H1 (cell line): ENCODE measurements around the gene RNF144A. TPM values are rescaled to one million over a fixed set of nuclear protein-coding genes. Genes with fewer than 3 reads are reported as not detected.

Source experiments
- CTCF ChIA-PET: fragments of 300-600 bp; sonication (Branson Sonifier 250); formaldehyde crosslinking; loops from one replicate; lab custom pipeline; 2021; ENCODE audit not compliant: partially characterized antibody; lab: Charles Lee
- POLR2A ChIA-PET: fragments of 300-600 bp; sonication (Branson Sonifier 250); formaldehyde crosslinking; loops from one replicate; lab custom pipeline; 2021; ENCODE audit warnings: inconsistent platforms; ENCODE audit not compliant: partially characterized antibody; lab: Charles Lee
- DNase-seq, 2 experiments: peaks; one replicate each; pipeline versions ENCODE4 v3.0.0 to v3.0.0-alpha.2; 2010 to 2022; ENCODE audit warnings: low spot score in 2 of 2, low read depth in 1 of 2, mixed read lengths in 1 of 2
- FAIRE-seq: peaks from 2 replicates; lab custom pipeline; 2011; peaks lifted over from hg19 to GRCh38; lab: Jason Lieb, UNC
- H2AFZ ChIP-seq: 2 replicates; pipeline ENCODE4 v1.8.1; 2012; ENCODE audit warnings: low read length, inconsistent platforms
- H2AK5ac ChIP-seq: 2 replicates; pipeline ENCODE4 v1.6.1; 2013; ENCODE audit warnings: low read depth, low read length
- H2BK120ac ChIP-seq: replicated peaks from 2 replicates; pipeline ENCODE3; 2013; ENCODE audit warnings: low read depth, low read length, inconsistent platforms
- H2BK12ac ChIP-seq: 2 replicates; pipeline ENCODE4 v1.6.1; 2013; ENCODE audit warnings: low read depth, low read length
- H2BK15ac ChIP-seq: 2 replicates; pipeline ENCODE4 v1.6.1; 2013; ENCODE audit warnings: low read length
- H2BK20ac ChIP-seq: 2 replicates; pipeline ENCODE4 v1.6.1; 2013; ENCODE audit warnings: low read length
- H2BK5ac ChIP-seq: 2 replicates; pipeline ENCODE4 v1.6.1; 2013; ENCODE audit warnings: low read depth, low read length
- H3K14ac ChIP-seq: 2 replicates; pipeline ENCODE4 v1.6.1; 2013; ENCODE audit warnings: inconsistent platforms; ENCODE audit not compliant: insufficient read length
- H3K18ac ChIP-seq: 2 replicates; pipeline ENCODE4 v1.6.1; 2013; ENCODE audit warnings: low read length; ENCODE audit errors: extremely low read depth
- H3K23ac ChIP-seq: 2 replicates; pipeline ENCODE4 v1.6.1; 2013; ENCODE audit warnings: inconsistent platforms; ENCODE audit not compliant: insufficient read length
- H3K23me2 ChIP-seq: 2 replicates; pipeline ENCODE4 v1.6.1; 2013; ENCODE audit warnings: low read depth, low read length
- H3K27ac ChIP-seq: 2 replicates; pipeline ENCODE4 v1.6.1; 2011; ENCODE audit warnings: low read depth, low read length, inconsistent platforms
- H3K27me3 ChIP-seq, 4 experiments: replicated peaks in 1 of 4; 1 replicate in 1 of 4; 2 replicates in 3 of 4; pipeline versions ENCODE4 v1.6.1 to v1.8.1; 2011 to 2013; ENCODE audit warnings: low read length in 3 of 4, mild to moderate bottlenecking in 3 of 4, inconsistent platforms in 2 of 4, mixed read lengths in 2 of 4, moderate library complexity in 1 of 4; ENCODE audit not compliant: control insufficient read depth in 3 of 4, insufficient read depth in 3 of 4; ENCODE audit errors: extremely low read depth in 1 of 4
- H3K36me3 ChIP-seq, 4 experiments: 2 replicates each; pipeline versions ENCODE4 v1.6.1 to v1.8.1; 2011 to 2013; ENCODE audit warnings: mild to moderate bottlenecking in 4 of 4, low read length in 3 of 4, moderate library complexity in 2 of 4, control low read depth in 1 of 4, inconsistent platforms in 1 of 4; ENCODE audit not compliant: insufficient read depth in 4 of 4, control insufficient read depth in 2 of 4
- H3K4ac ChIP-seq: replicated peaks from 2 replicates; pipeline ENCODE3; 2013; ENCODE audit warnings: low read length, low read depth, mixed read lengths, inconsistent platforms; ENCODE audit not compliant: insufficient read length
- H3K4me1 ChIP-seq, 4 experiments: replicated peaks in 1 of 4; 1 replicate in 1 of 4; 2 replicates in 3 of 4; pipeline versions ENCODE4 v1.6.1 to v1.8.1; 2011 to 2013; ENCODE audit warnings: low read length in 3 of 4, inconsistent platforms in 2 of 4, mixed read lengths in 1 of 4; ENCODE audit not compliant: insufficient read depth in 4 of 4, control insufficient read depth in 3 of 4
- H3K4me2 ChIP-seq, 2 experiments: 2 replicates each; pipeline versions ENCODE4 v1.6.1 to v1.8.1; 2011 to 2013; ENCODE audit warnings: low read depth in 2 of 2, low read length in 2 of 2, control low read depth in 1 of 2, inconsistent platforms in 1 of 2, mild to moderate bottlenecking in 1 of 2; ENCODE audit not compliant: insufficient read depth in 1 of 2
- H3K4me3 ChIP-seq, 4 experiments: fragments of 200-600, 300-600 bp in 1 of 4; sonication (generic), shearing (Covaris generic), sonication (Bioruptor Twin) in 1 of 4; 2 replicates each; pipeline versions ENCODE4 v1.5.1 to v1.8.1; 2011 to 2016; ENCODE audit warnings: low read length in 4 of 4, low read depth in 3 of 4, control low read depth in 2 of 4, inconsistent platforms in 2 of 4, mild to moderate bottlenecking in 2 of 4, mixed read lengths in 1 of 4, moderate library complexity in 1 of 4; ENCODE audit not compliant: insufficient read depth in 2 of 4; ENCODE audit errors: extremely low read depth in 1 of 4
- H3K56ac ChIP-seq: replicated peaks from 2 replicates; pipeline ENCODE3; 2013; ENCODE audit warnings: low read depth, mild to moderate bottlenecking, mixed read lengths, low read length, inconsistent platforms; ENCODE audit not compliant: insufficient read length
- H3K79me1 ChIP-seq: 2 replicates; pipeline ENCODE4 v1.6.1; 2013; ENCODE audit warnings: low read depth, low read length, control low read depth
- H3K79me2 ChIP-seq, 2 experiments: 2 replicates each; pipeline versions ENCODE4 v1.6.1 to v1.8.1; 2012 to 2013; ENCODE audit warnings: low read length in 2 of 2, mild to moderate bottlenecking in 2 of 2, inconsistent platforms in 1 of 2; ENCODE audit not compliant: insufficient read depth in 2 of 2, control insufficient read depth in 1 of 2
- H3K9ac ChIP-seq, 4 experiments: replicated peaks in 1 of 4; 1 replicate in 1 of 4; 2 replicates in 3 of 4; pipeline versions ENCODE4 v1.6.1 to v1.8.1; 2011 to 2013; ENCODE audit warnings: low read depth in 3 of 4, low read length in 3 of 4, control low read depth in 2 of 4, mild to moderate bottlenecking in 2 of 4, moderate library complexity in 2 of 4, inconsistent platforms in 1 of 4; ENCODE audit errors: extremely low read depth in 1 of 4
- H3K9me3 ChIP-seq, 2 experiments: 2 replicates each; pipeline versions ENCODE4 v1.6.1 to v1.8.1; 2012 to 2013; ENCODE audit warnings: mild to moderate bottlenecking in 2 of 2, moderate library complexity in 2 of 2, control low read depth in 1 of 2, inconsistent platforms in 1 of 2, low read depth in 1 of 2, low read length in 1 of 2, mixed read lengths in 1 of 2; ENCODE audit not compliant: insufficient read depth in 2 of 2
- H4K20me1 ChIP-seq, 2 experiments: replicated peaks in 1 of 2; 2 replicates each; pipeline versions ENCODE3 to v1.8.1; 2011 to 2013; ENCODE audit warnings: inconsistent platforms in 2 of 2, low read length in 2 of 2, mild to moderate bottlenecking in 1 of 2; ENCODE audit not compliant: insufficient read depth in 2 of 2, control insufficient read depth in 1 of 2
- H4K5ac ChIP-seq: 2 replicates; pipeline ENCODE4 v1.6.1; 2013; ENCODE audit warnings: low read length, low read depth, mixed read lengths, inconsistent platforms; ENCODE audit not compliant: insufficient read length
- H4K8ac ChIP-seq: 2 replicates; pipeline ENCODE4 v1.8.0; 2013; ENCODE audit warnings: mild to moderate bottlenecking, moderate library complexity, low read length, inconsistent platforms; ENCODE audit not compliant: insufficient read depth; ENCODE audit errors: extremely low read depth
- H4K91ac ChIP-seq: replicated peaks from 2 replicates; pipeline ENCODE3; 2013; ENCODE audit warnings: low read length, mixed read lengths, inconsistent platforms; ENCODE audit not compliant: insufficient read length
- BACH1 ChIP-seq: IDR thresholded peaks from 2 replicates; pipeline ENCODE4 v1.6.1; 2012; ENCODE audit warnings: low read length, improper control_type of control experiment
- CHD1 ChIP-seq: IDR thresholded peaks from 2 replicates; pipeline ENCODE4 v1.6.1; 2012; ENCODE audit warnings: low read depth, low read length, improper control_type of control experiment
- EP300 ChIP-seq, 2 experiments: IDR thresholded peaks; 1 replicate in 1 of 2; 2 replicates in 1 of 2; pipeline ENCODE4 v1.6.1; 2011 to 2012; ENCODE audit warnings: low read depth in 2 of 2, low read length in 2 of 2, mild to moderate bottlenecking in 2 of 2, borderline replicate concordance in 1 of 2, inconsistent platforms in 1 of 2, moderate library complexity in 1 of 2
- JUN ChIP-seq: IDR thresholded peaks from 2 replicates; pipeline ENCODE4 v1.6.1; 2011; ENCODE audit warnings: low read depth, mild to moderate bottlenecking, improper control_type of control experiment, low read length
- KDM1A ChIP-seq: fragments of 200-600, 300-600 bp; sonication (generic); IDR thresholded peaks from 2 replicates; pipeline ENCODE4 v1.7.1; 2016; ENCODE audit warnings: mild to moderate bottlenecking, low read length, borderline replicate concordance
- KDM5A ChIP-seq: fragments of 200-600 bp; IDR thresholded peaks from 2 replicates; pipeline ENCODE4 v1.7.1; 2012; ENCODE audit warnings: mild to moderate bottlenecking, low read length, inconsistent platforms, mixed read lengths
- MAFK ChIP-seq: IDR thresholded peaks from 2 replicates; pipeline ENCODE4 v1.6.1; 2012; ENCODE audit warnings: low read depth, mild to moderate bottlenecking, improper control_type of control experiment, low read length
- NRF1 ChIP-seq: IDR thresholded peaks from 2 replicates; pipeline ENCODE4 v1.6.1; 2011; ENCODE audit warnings: mild to moderate bottlenecking, low read depth, low read length, improper control_type of control experiment
- RNF2 ChIP-seq: fragments of 200-900, 300-1000 bp; sonication (generic); IDR thresholded peaks from 2 replicates; pipeline ENCODE4 v1.7.1; 2016; ENCODE audit warnings: borderline replicate concordance, low read depth, mild to moderate bottlenecking, antibody characterized with exemption, low read length; ENCODE audit not compliant: poor library complexity, severe bottlenecking; ENCODE audit errors: missing control alignments
- SAP30 ChIP-seq: fragments of 300-600 bp; sonication (generic); IDR thresholded peaks from 2 replicates; pipeline ENCODE4 v1.7.1; 2012; ENCODE audit warnings: low read length, moderate library complexity, mild to moderate bottlenecking, inconsistent platforms; ENCODE audit not compliant: insufficient read depth, insufficient replicate concordance
- SIX5 ChIP-seq: IDR thresholded peaks from 2 replicates; pipeline ENCODE4 v1.6.1; 2011; ENCODE audit warnings: mild to moderate bottlenecking, low read depth, low read length
- SP2 ChIP-seq: IDR thresholded peaks from 2 replicates; pipeline ENCODE4 v1.6.1; 2012; ENCODE audit warnings: mild to moderate bottlenecking, low read length, inconsistent platforms
- SP4 ChIP-seq: IDR thresholded peaks from 2 replicates; pipeline ENCODE4 v1.6.1; 2012; ENCODE audit warnings: low read length, inconsistent platforms
- SRF ChIP-seq: IDR thresholded peaks from 2 replicates; pipeline ENCODE4 v1.6.1; 2011; ENCODE audit warnings: mild to moderate bottlenecking, low read depth, low read length, moderate library complexity
- SUZ12 ChIP-seq: fragments of 200-600 bp; sonication (generic); IDR thresholded peaks from 2 replicates; pipeline ENCODE4 v1.6.1; 2012; ENCODE audit warnings: mild to moderate bottlenecking, inconsistent platforms, low read length, moderate library complexity, mixed read lengths
- TAF1 ChIP-seq: IDR thresholded peaks from 2 replicates; pipeline ENCODE4 v1.6.1; 2011; ENCODE audit warnings: mild to moderate bottlenecking, low read depth, low read length
- WGBS, 2 experiments: shearing (Covaris generic) in 1 of 2; methylation state at CpG; one replicate each; pipeline versions ENCODE4 v1.1.6 to v1.1.7; 2013 to 2015; ENCODE audit warnings: low lambda C conversion rate in 2 of 2, mixed read lengths in 2 of 2, inconsistent platforms in 1 of 2, low coverage in 1 of 2, missing lambda C conversion rate in 1 of 2; ENCODE audit not compliant: insufficient replicate concordance in 2 of 2, insufficient coverage in 1 of 2, insufficient read length in 1 of 2; ENCODE audit errors: extremely low coverage in 1 of 2, missing lambda C conversion rate in 1 of 2; 5-methylcytosine and 5-hydroxymethylcytosine counted together
- polyA plus RNA-seq, 7 experiments: library from polyadenylated mRNA; depleted of rRNA in 3 of 7; stranded (reverse) in 5 of 7; unstranded in 2 of 7; fragments of >200 nt in 5 of 7; fragments of 200-250 nt in 2 of 7; gene quantifications; 1 replicate in 5 of 7; 2 replicates in 1 of 7; 4 replicates in 1 of 7; pipeline versions ENCODE4 v1.2.1 to v1.2.3, GENCODE V29; 2011 to 2013; ENCODE audit warnings: missing spikeins in 2 of 7, mixed read lengths in 2 of 7
- total RNA-seq: library from RNA; stranded (reverse); fragmentation: NEBNext Ultra II Directional; extraction: Animal tissue kit (Norgen Biotek cat#: 25700); gene quantifications from 2 replicates; pipeline ENCODE4 v1.2.1, GENCODE V29; 2021

The RNF144A gene
- total and polyA plus RNA-seq, 2 of the 8 experiments (the other 6 are each of a cell fraction or from before 2014, with no cell fraction given): 14.0 to 15.0 TPM

- Histone ChIP-seq H2BK5ac (no peak overlapping the region), H4K5ac (no peak overlapping the region), H4K91ac (no peak overlapping the region), H3K4ac (no peak overlapping the region), H4K8ac (no peak overlapping the region), H2BK12ac (no peak overlapping the region), H3K4me3 (no peak overlapping the region), H2BK15ac (no peak overlapping the region), H3K27ac (no peak overlapping the region), H3K56ac (no peak overlapping the region), H3K79me1 (no peaks in the 10 kb centered on the region; the same call in none of the 2 replicates), H2BK120ac (no peak overlapping the region), H2AK5ac (no peak overlapping the region), H3K79me2 (no peaks in the 10 kb centered on the region), H3K36me3 (no peaks in the 10 kb centered on the region), H3K23me2 (no peaks in the 10 kb centered on the region), H3K4me2 (no peak overlapping the region), H2BK20ac (no peak overlapping the region), H3K23ac (no peak overlapping the region), H3K4me1 (no peaks in the 10 kb centered on the region; a peak in 1 of 7 replicates), H3K18ac (no peak overlapping the region), H3K14ac (no peak overlapping the region), H3K9ac (no peak overlapping the region), H4K20me1 (no peaks in the 10 kb centered on the region), H3K9me3 (no peaks in the 10 kb centered on the region), H3K27me3 (no peaks in the 10 kb centered on the region), H2AFZ (no peak overlapping the region)
- CTCF ChIA-PET: no interaction called here
- POLR2A ChIA-PET: no interaction called here
- DNase-seq (no peak), FAIRE-seq (no peak)
- 94% methylated on average over 8 of the region's 8 CpGs; no CpG with 5 or more reads in 1 of the 2 experiments for WGBS, 2 experiments
- TF ChIP-seq SP2: no peak
- no peak for TF ChIP-seq KDM5A
- TF ChIP-seq SAP30: no peak
- no peak for TF ChIP-seq EP300 (IDR thresholded peaks at IDR 0.05; ENCODE audit: borderline replicate concordance in 1 of 2, low read depth in 2 of 2, low read length in 2 of 2)
- TF ChIP-seq KDM1A: no peak
- no peak for TF ChIP-seq NRF1
- no peak for TF ChIP-seq CHD1
- TF ChIP-seq SP4: no peak
- TF ChIP-seq JUN: no peak
- no peak for TF ChIP-seq MAFK
- no peak for TF ChIP-seq RNF2
- no peak for TF ChIP-seq TAF1
- no peak for TF ChIP-seq SRF
- no peak for TF ChIP-seq BACH1
- no peak for TF ChIP-seq SUZ12
- no peak for TF ChIP-seq SIX5
These were observed 43.4 kb downstream of the RNF144A start for GRCh38 chr2:6960659-6961058.
